ENCODE measurements around the gene SNX25.

- TF ChIP-seq, protein P1, sequence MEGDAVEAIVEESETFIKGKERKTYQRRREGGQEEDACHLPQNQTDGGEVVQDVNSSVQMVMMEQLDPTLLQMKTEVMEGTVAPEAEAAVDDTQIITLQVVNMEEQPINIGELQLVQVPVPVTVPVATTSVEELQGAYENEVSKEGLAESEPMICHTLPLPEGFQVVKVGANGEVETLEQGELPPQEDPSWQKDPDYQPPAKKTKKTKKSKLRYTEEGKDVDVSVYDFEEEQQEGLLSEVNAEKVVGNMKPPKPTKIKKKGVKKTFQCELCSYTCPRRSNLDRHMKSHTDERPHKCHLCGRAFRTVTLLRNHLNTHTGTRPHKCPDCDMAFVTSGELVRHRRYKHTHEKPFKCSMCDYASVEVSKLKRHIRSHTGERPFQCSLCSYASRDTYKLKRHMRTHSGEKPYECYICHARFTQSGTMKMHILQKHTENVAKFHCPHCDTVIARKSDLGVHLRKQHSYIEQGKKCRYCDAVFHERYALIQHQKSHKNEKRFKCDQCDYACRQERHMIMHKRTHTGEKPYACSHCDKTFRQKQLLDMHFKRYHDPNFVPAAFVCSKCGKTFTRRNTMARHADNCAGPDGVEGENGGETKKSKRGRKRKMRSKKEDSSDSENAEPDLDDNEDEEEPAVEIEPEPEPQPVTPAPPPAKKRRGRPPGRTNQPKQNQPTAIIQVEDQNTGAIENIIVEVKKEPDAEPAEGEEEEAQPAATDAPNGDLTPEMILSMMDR (IDR thresholded peaks at IDR 0.05; ENCODE audit: poor library complexity, severe bottlenecking) = no peak
- no peak for TF ChIP-seq EZH2 (IDR thresholded peaks at IDR 0.05; ENCODE audit: borderline replicate concordance, insufficient read depth, low read length, poor library complexity, severe bottlenecking)
These were observed 83.8 kb downstream of the SNX25 start for GRCh38 chr4:185293202-185293601.

All from neural cell (in vitro differentiated cells).